ENCODE measurements around the gene L3MBTL2. TPM values are rescaled to one million over a fixed set of nuclear protein-coding genes. Genes with fewer than 3 reads are reported as not detected.
A peak's percentile ranks its signal among the peaks of the same experiment; 100 is the strongest.
"Not testable (repeated sequence)": the region's sequence is repeated elsewhere in the genome, so short reads cannot be mapped to it uniquely, and the experiment has no call there.

Gene L3MBTL2
- 10 to 100 TPM; 17.1 to 26.1 TPM for total RNA-seq
- polyA plus RNA-seq (ENCODE audit: insufficient read length in 2 of 2) = 10 to 100 TPM; 30.6 to 32.2 TPM
- long read RNA-seq, donor 1, partial matches to known transcripts = 41 of 53 reads
- long read RNA-seq, donor 1, other reads (novel, unspliced or antisense) = 8 of 53 reads
- long read RNA-seq, donor 2 = 0 reads
- long read RNA-seq, donor 3, partial matches to known transcripts = 6 of 21 reads
- long read RNA-seq, donor 3, other reads (novel, unspliced or antisense) = 14 of 21 reads
- long read RNA-seq, donor 4, partial matches to known transcripts = 7 of 9 reads
- long read RNA-seq, donor 4, other reads (novel, unspliced or antisense) = 0 of 9 reads

- Histone ChIP-seq H3K36me3 (ENCODE audit: control insufficient read depth, insufficient read depth, low read length) (peaks cover 23% of the 10 kb centered on the region), H3K4me1 (ENCODE audit: control insufficient read depth, insufficient read depth, low read length) (peaks cover 13% of the 10 kb centered on the region), H3K9me3 (ENCODE audit: control insufficient read depth, insufficient read depth, low read length) (no peaks in the 10 kb centered on the region), H3K27ac (ENCODE audit: low read depth, low read length) (peak within 1 kb of the TSS; percentile 61), H3K27me3 (ENCODE audit: control insufficient read depth, insufficient read depth, low read length) (no peaks in the 10 kb centered on the region), H3K4me3 (ENCODE audit: low read depth, low read length) (peak within 1 kb of the TSS; percentile 97)
- peak; percentile 86 to 99 (median 97) for DNase-seq (ENCODE audit: low read depth in 4 of 6, low spot score in 6 of 6)
- WGBS (ENCODE audit: insufficient coverage) = 2% methylated on average over 40 of the region's 47 CpGs
These were observed at the start of gene L3MBTL2 for GRCh38 chr22:41204992-41205900. L3MBTL2 (plus strand) TSS chr22:41205312; CDS start chr22:41205363, 51 bp downstream.

- no peak overlapping the region for H3K27ac ChIP-seq (ENCODE audit: low read depth, low read length)
These were observed 48.0 kb upstream of the L3MBTL2 start for GRCh38 chr22:41157083-41157482.

GRCh38 chr22:41169157-41169556 lies 36.0 kb upstream of the L3MBTL2 start:
- Histone ChIP-seq H3K27ac (ENCODE audit: low read depth, low read length) (no peak overlapping the region), H3K36me3 (ENCODE audit: control insufficient read depth, insufficient read depth, low read length) (peaks cover 48% of the 10 kb centered on the region), H3K4me1 (ENCODE audit: control insufficient read depth, insufficient read depth, low read length) (no peaks in the 10 kb centered on the region), H3K4me3 (ENCODE audit: low read depth, low read length) (no peak overlapping the region), H3K27me3 (ENCODE audit: control insufficient read depth, insufficient read depth, low read length) (no peaks in the 10 kb centered on the region), H3K9me3 (ENCODE audit: control insufficient read depth, insufficient read depth, low read length) (no peaks in the 10 kb centered on the region)
- WGBS (ENCODE audit: insufficient coverage) = no CpG with 5 or more reads among the region's 8 CpGs
- DNase-seq (ENCODE audit: low read depth in 4 of 6, low spot score in 6 of 6) = no peak

More at GRCh38 chr22:41157083-41157482, 48.0 kb upstream of the L3MBTL2 start:
- H3K9me3 ChIP-seq (ENCODE audit: control insufficient read depth, insufficient read depth, low read length) = no peaks in the 10 kb centered on the region
- no peaks in the 10 kb centered on the region for H3K4me1 ChIP-seq (ENCODE audit: control insufficient read depth, insufficient read depth, low read length)
- H3K36me3 ChIP-seq (ENCODE audit: control insufficient read depth, insufficient read depth, low read length) = peaks cover 64% of the 10 kb centered on the region
- WGBS (ENCODE audit: insufficient coverage) = 95% methylated on average over 4 of the region's 4 CpGs
- H3K27me3 ChIP-seq (ENCODE audit: control insufficient read depth, insufficient read depth, low read length) = no peaks in the 10 kb centered on the region
- no peak for DNase-seq (ENCODE audit: low read depth in 4 of 6, low spot score in 6 of 6)
- H3K4me3 ChIP-seq (ENCODE audit: low read depth, low read length) = no peak overlapping the region

- Histone ChIP-seq H3K9me3 (ENCODE audit: control insufficient read depth, insufficient read depth, low read length) (no peaks in the 10 kb centered on the region), H3K36me3 (ENCODE audit: control insufficient read depth, insufficient read depth, low read length) (peaks cover 43% of the 10 kb centered on the region), H3K27ac (ENCODE audit: low read depth, low read length) (no peak overlapping the region), H3K4me3 (ENCODE audit: low read depth, low read length) (no peak overlapping the region), H3K27me3 (ENCODE audit: control insufficient read depth, insufficient read depth, low read length) (no peaks in the 10 kb centered on the region), H3K4me1 (ENCODE audit: control insufficient read depth, insufficient read depth, low read length) (no peaks in the 10 kb centered on the region)
- DNase-seq (ENCODE audit: low read depth in 4 of 6, low spot score in 6 of 6) = no peak
- WGBS (ENCODE audit: insufficient coverage) = 100% methylated on average over 1 of the region's 3 CpGs
These were observed 33.1 kb upstream of the L3MBTL2 start for GRCh38 chr22:41171996-41172395.

- Histone ChIP-seq H3K4me3 (ENCODE audit: low read depth, low read length) (no peak overlapping the region), H3K9me3 (ENCODE audit: control insufficient read depth, insufficient read depth, low read length) (no peaks in the 10 kb centered on the region), H3K27ac (ENCODE audit: low read depth, low read length) (no peak overlapping the region), H3K27me3 (ENCODE audit: control insufficient read depth, insufficient read depth, low read length) (no peaks in the 10 kb centered on the region), H3K4me1 (ENCODE audit: control insufficient read depth, insufficient read depth, low read length) (no peaks in the 10 kb centered on the region), H3K36me3 (ENCODE audit: control insufficient read depth, insufficient read depth, low read length) (peaks cover 55% of the 10 kb centered on the region)
- DNase-seq (ENCODE audit: low read depth in 4 of 6, low spot score in 6 of 6) = no peak
- WGBS (ENCODE audit: insufficient coverage) = 89% methylated on average over 2 of the region's 2 CpGs
These were observed 29.6 kb upstream of the L3MBTL2 start for GRCh38 chr22:41175546-41175945.

- Histone ChIP-seq H3K27ac (ENCODE audit: low read depth, low read length) (no peak overlapping the region), H3K4me1 (ENCODE audit: control insufficient read depth, insufficient read depth, low read length) (no peaks in the 10 kb centered on the region), H3K36me3 (ENCODE audit: control insufficient read depth, insufficient read depth, low read length) (peaks cover 53% of the 10 kb centered on the region), H3K9me3 (ENCODE audit: control insufficient read depth, insufficient read depth, low read length) (no peaks in the 10 kb centered on the region), H3K4me3 (ENCODE audit: low read depth, low read length) (no peak overlapping the region), H3K27me3 (ENCODE audit: control insufficient read depth, insufficient read depth, low read length) (no peaks in the 10 kb centered on the region)
- no peak for DNase-seq (ENCODE audit: low read depth in 4 of 6, low spot score in 6 of 6)
- WGBS (ENCODE audit: insufficient coverage) = 70% methylated on average over 15 of the region's 15 CpGs
These were observed 28.0 kb upstream of the L3MBTL2 start for GRCh38 chr22:41177040-41177621.

- Histone ChIP-seq H3K27ac (ENCODE audit: low read depth, low read length) (no peak overlapping the region), H3K4me3 (ENCODE audit: low read depth, low read length) (no peak overlapping the region), H3K27me3 (ENCODE audit: control insufficient read depth, insufficient read depth, low read length) (no peaks in the 10 kb centered on the region), H3K36me3 (ENCODE audit: control insufficient read depth, insufficient read depth, low read length) (peaks cover 53% of the 10 kb centered on the region), H3K9me3 (ENCODE audit: control insufficient read depth, insufficient read depth, low read length) (no peaks in the 10 kb centered on the region), H3K4me1 (ENCODE audit: control insufficient read depth, insufficient read depth, low read length) (no peaks in the 10 kb centered on the region)
- 88% methylated on average over 9 of the region's 9 CpGs for WGBS (ENCODE audit: insufficient coverage)
- no peak for DNase-seq (ENCODE audit: low read depth in 4 of 6, low spot score in 6 of 6)
These were observed 27.3 kb upstream of the L3MBTL2 start for GRCh38 chr22:41177622-41178424.

- no peak overlapping the region for H3K4me3 ChIP-seq (ENCODE audit: low read depth, low read length)
- no peaks in the 10 kb centered on the region for H3K9me3 ChIP-seq (ENCODE audit: control insufficient read depth, insufficient read depth, low read length)
- no peaks in the 10 kb centered on the region for H3K27me3 ChIP-seq (ENCODE audit: control insufficient read depth, insufficient read depth, low read length)
- 86% methylated on average over 5 of the region's 8 CpGs for WGBS (ENCODE audit: insufficient coverage)
- H3K27ac ChIP-seq (ENCODE audit: low read depth, low read length) = no peak overlapping the region
- H3K36me3 ChIP-seq (ENCODE audit: control insufficient read depth, insufficient read depth, low read length) = peaks cover 49% of the 10 kb centered on the region
- H3K4me1 ChIP-seq (ENCODE audit: control insufficient read depth, insufficient read depth, low read length) = no peaks in the 10 kb centered on the region
- peak in 1 of 6 donors; percentile 51 for DNase-seq (ENCODE audit: low read depth in 4 of 6, low spot score in 6 of 6)
These were observed 26.6 kb upstream of the L3MBTL2 start for GRCh38 chr22:41178425-41178975.

- 100% methylated on average over 3 of the region's 6 CpGs for WGBS (ENCODE audit: insufficient coverage)
- not testable (repeated sequence) for DNase-seq (ENCODE audit: low read depth in 4 of 6, low spot score in 6 of 6); H3K4me3 ChIP-seq (ENCODE audit: low read depth, low read length); H3K4me1 ChIP-seq (ENCODE audit: control insufficient read depth, insufficient read depth, low read length); H3K27ac ChIP-seq (ENCODE audit: low read depth, low read length); H3K9me3 ChIP-seq (ENCODE audit: control insufficient read depth, insufficient read depth, low read length); H3K27me3 ChIP-seq (ENCODE audit: control insufficient read depth, insufficient read depth, low read length)
- peaks cover 42% of the 10 kb centered on the region for H3K36me3 ChIP-seq (ENCODE audit: control insufficient read depth, insufficient read depth, low read length)
These were observed 24.8 kb upstream of the L3MBTL2 start for GRCh38 chr22:41180362-41180761.

Data from spinal cord (tissue), 10 donors.